Loucy (cell line): ENCODE data around the gene SIGLEC10.

Experiments
- EZH2phosphoT487 ChIP-seq: fragments of 200-600 bp; IDR thresholded peaks from 2 replicates; pipeline ENCODE4 v1.6.1; 2018; ENCODE audit warnings: antibody characterized with exemption, mild to moderate bottlenecking, moderate library complexity, borderline replicate concordance
- TF ChIP-seq, protein P1 (sequence below): fragments of 200-600 bp; sonication (generic); conservative IDR thresholded peaks from 2 replicates; pipeline ENCODE4 v1.5.1; 2014; ENCODE audit warnings: mild to moderate bottlenecking, antibody characterized with exemption, low read length

DNA sequence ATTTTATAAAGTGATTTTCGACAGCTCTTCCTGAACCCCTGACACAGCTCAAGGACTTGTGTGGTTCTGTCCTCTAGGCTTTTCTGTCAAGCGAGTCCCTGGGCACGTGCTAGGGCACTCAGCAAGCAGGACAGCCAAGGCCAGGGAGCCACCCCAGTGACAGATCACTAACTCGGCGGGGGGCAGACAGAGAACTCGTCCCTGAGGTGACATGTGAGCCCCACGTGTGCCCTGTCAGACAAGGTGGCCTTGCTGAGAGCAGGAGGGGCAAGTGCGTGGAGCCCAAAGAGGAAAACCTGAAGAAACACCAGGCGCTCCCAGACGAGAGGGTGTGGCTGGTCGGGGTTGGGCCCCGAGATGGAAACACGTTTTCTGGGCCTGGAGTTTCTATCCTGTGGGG is 56.2 kb downstream of the SIGLEC10 start:
- TF ChIP-seq, protein P1, sequence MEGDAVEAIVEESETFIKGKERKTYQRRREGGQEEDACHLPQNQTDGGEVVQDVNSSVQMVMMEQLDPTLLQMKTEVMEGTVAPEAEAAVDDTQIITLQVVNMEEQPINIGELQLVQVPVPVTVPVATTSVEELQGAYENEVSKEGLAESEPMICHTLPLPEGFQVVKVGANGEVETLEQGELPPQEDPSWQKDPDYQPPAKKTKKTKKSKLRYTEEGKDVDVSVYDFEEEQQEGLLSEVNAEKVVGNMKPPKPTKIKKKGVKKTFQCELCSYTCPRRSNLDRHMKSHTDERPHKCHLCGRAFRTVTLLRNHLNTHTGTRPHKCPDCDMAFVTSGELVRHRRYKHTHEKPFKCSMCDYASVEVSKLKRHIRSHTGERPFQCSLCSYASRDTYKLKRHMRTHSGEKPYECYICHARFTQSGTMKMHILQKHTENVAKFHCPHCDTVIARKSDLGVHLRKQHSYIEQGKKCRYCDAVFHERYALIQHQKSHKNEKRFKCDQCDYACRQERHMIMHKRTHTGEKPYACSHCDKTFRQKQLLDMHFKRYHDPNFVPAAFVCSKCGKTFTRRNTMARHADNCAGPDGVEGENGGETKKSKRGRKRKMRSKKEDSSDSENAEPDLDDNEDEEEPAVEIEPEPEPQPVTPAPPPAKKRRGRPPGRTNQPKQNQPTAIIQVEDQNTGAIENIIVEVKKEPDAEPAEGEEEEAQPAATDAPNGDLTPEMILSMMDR: no peak
- TF ChIP-seq EZH2phosphoT487: no peak
